ENCODE results near the gene WDR70.

WDR70 gene

DNA sequence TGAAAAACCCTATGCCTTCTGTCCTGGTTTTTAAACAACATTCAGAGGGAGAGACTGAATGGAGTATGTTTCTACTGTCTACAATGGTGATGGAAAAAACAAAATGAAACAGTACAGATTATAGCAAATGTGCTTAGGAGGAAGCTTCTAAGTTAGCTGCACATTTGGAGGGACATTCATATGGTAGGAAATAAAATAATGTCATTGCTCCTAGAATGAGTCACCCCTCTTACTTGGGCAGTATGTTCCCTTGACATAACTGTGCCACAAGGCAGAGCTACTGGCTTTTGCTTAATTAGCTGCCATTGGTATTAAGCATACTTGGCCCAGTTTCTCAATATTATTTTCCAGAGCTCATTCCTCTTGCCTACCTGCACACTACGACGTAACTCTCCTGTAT is 331.8 kb downstream of the WDR70 start:
- TF ChIP-seq, protein P1, sequence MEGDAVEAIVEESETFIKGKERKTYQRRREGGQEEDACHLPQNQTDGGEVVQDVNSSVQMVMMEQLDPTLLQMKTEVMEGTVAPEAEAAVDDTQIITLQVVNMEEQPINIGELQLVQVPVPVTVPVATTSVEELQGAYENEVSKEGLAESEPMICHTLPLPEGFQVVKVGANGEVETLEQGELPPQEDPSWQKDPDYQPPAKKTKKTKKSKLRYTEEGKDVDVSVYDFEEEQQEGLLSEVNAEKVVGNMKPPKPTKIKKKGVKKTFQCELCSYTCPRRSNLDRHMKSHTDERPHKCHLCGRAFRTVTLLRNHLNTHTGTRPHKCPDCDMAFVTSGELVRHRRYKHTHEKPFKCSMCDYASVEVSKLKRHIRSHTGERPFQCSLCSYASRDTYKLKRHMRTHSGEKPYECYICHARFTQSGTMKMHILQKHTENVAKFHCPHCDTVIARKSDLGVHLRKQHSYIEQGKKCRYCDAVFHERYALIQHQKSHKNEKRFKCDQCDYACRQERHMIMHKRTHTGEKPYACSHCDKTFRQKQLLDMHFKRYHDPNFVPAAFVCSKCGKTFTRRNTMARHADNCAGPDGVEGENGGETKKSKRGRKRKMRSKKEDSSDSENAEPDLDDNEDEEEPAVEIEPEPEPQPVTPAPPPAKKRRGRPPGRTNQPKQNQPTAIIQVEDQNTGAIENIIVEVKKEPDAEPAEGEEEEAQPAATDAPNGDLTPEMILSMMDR (IDR thresholded peaks at IDR 0.05; ENCODE audit: extremely low read depth, missing control alignments) = no peak

DNA sequence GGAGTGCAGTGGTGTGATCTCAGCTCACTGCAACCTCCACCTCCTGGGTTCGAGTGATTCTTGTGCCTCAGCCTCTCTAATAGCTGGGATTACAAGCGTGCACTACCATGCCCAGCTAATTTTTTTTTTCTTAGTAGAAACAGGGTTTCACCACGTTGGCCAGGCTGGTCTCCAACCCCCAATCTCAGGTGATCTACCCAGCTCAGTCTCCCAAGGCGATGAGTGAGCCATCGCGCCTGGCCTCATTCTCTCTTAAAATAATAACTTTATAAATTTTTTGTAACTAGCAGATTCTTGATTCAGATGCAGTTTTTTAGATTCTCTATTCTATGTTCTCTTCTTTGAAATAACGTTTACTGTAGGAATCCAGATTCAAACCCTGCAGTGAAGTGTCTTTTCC is 333.6 kb downstream of the WDR70 start:
- TF ChIP-seq, protein P1 (IDR thresholded peaks at IDR 0.05; ENCODE audit: extremely low read depth, missing control alignments) = no peak
- no peak for DNase-seq (ENCODE audit: low spot score)

More for the DNA sequence above, 331.8 kb downstream of the WDR70 start:
- DNase-seq (ENCODE audit: low spot score) = no peak

DNA sequence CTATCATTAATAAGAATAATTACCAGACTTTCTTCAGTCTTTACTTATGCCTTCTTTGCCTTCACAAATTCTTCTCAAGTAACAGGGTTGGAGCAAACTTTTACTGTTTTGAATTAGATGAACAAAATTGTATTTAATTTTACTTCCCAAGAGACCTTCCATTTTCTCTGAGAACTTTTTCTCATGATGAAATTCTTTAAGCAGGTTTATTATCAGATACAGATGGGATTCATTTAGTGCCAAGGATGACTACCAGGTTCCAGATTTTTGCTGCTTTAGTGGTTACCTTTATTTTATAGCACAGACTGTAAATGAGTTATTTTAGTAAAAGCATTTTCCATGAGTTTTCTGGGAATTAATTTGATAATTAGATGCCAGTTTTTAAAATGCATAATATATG is 335.6 kb downstream of the WDR70 start:
- TF ChIP-seq, protein P1 (IDR thresholded peaks at IDR 0.05; ENCODE audit: extremely low read depth, missing control alignments) = no peak

DNA sequence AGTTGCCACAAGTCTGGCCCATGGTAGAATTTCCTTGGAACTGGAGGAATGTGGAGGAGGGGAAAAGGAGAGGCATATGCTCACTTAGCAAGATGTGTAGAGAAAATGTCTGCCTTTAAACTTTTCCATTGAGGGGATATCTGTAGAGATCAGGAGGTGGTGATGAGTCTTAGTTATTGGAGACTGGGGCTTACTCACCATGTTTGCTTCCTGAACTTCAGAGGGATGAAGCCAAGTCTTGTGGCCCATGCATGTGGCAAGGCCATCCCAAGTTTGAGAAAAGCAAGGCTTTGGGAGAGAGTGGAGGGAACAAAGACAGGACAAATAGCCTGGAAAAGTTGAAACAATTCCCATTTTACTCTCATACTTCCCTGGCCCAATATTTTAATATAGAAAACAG is 336.2 kb downstream of the WDR70 start:
- TF ChIP-seq, protein P1 (IDR thresholded peaks at IDR 0.05; ENCODE audit: extremely low read depth, missing control alignments) = no peak
- no peak for DNase-seq (ENCODE audit: low spot score)

More for the DNA sequence above, 335.6 kb downstream of the WDR70 start:
- no peak for DNase-seq (ENCODE audit: low spot score)

DNA sequence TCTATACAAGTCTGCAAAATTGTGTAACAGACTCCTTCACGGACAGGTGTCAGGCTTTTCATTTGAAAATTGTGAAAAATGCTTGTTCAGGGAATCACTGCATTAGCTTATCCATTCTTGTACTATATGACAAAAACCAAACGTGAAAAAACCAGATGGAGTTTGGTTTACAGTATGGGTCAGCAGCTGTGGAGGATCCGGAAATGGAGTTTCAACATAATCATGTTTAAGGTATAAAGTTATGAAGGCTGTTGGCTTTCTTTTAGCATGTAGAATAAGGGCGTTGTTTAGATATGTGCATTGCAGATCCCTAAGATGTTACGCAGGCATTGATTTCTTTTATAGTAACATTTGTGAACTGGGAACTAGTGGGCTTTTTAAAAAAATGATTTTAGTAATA is 336.9 kb downstream of the WDR70 start:
- no peak for DNase-seq (ENCODE audit: low spot score)
- TF ChIP-seq, protein P1 (IDR thresholded peaks at IDR 0.05; ENCODE audit: extremely low read depth, missing control alignments) = no peak

GRCh38 chr5:37716405-37716804 is 337.3 kb downstream of the WDR70 start:
- TF ChIP-seq, protein P1 (IDR thresholded peaks at IDR 0.05; ENCODE audit: extremely low read depth, missing control alignments) = no peak
- DNase-seq (ENCODE audit: low spot score) = no peak

DNA sequence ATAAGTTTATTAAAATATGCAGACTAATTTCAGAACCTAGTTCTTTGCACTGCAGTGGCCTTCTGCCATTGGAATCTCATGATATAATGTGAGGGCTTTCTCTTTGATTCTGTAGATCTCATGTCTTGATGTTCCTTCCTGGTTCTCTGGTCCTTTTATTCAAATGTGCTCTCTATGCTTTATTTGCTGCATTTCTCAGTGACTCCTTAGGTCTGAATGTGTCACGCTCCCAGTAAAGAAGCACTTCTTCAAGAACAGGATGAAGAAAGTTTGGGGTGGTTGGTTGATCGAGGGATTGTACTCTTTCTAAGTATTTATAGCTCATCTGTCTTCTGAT is 338.1 kb downstream of the WDR70 start:
- DNase-seq (ENCODE audit: low spot score) = no peak
- TF ChIP-seq, protein P1 (IDR thresholded peaks at IDR 0.05; ENCODE audit: extremely low read depth, missing control alignments) = no peak
